Fibroblast of lung (primary cell): ENCODE data around the gene RPS6KA3. TPM values are rescaled to one million over a fixed set of nuclear protein-coding genes. Genes with fewer than 3 reads are reported as not detected.

ENCODE experiments used
- DNase-seq, 2 donors: peaks; one replicate each; pipeline versions ENCODE4 v3.0.0 to v3.0.0-alpha.2; 2010; ENCODE audit warnings: low read depth in 2 of 2
- H2AFZ ChIP-seq: 2 replicates; pipeline ENCODE4 v1.5.1; 2012; ENCODE audit warnings: low read length, control low read depth, inconsistent platforms
- H3K27ac ChIP-seq: 2 replicates; pipeline ENCODE4 v1.5.1; 2011; ENCODE audit warnings: low read length, control low read depth; ENCODE audit not compliant: insufficient read depth
- H3K27me3 ChIP-seq: 2 replicates; pipeline ENCODE4 v1.5.1; 2011; ENCODE audit warnings: mild to moderate bottlenecking, low read length; ENCODE audit not compliant: control insufficient read depth, insufficient read depth
- H3K36me3 ChIP-seq: 2 replicates; pipeline ENCODE4 v1.5.1; 2011; ENCODE audit warnings: low read length; ENCODE audit not compliant: control insufficient read depth, insufficient read depth
- H3K4me1 ChIP-seq: 2 replicates; pipeline ENCODE4 v1.5.1; 2011; ENCODE audit warnings: low read length; ENCODE audit not compliant: control insufficient read depth, insufficient read depth; ENCODE audit errors: extremely low read depth
- H3K4me2 ChIP-seq: 2 replicates; pipeline ENCODE4 v1.5.1; 2011; ENCODE audit warnings: low read length, control low read depth; ENCODE audit not compliant: insufficient read depth; ENCODE audit errors: extremely low read depth
- H3K4me3 ChIP-seq, 4 experiments: fragments of 200-600 bp in 1 of 4; sonication (generic) in 1 of 4; replicated peaks in 1 of 4; 2 replicates each; pipeline ENCODE4 v1.5.1; 2011 to 2016; ENCODE audit warnings: low read length in 4 of 4, low read depth in 3 of 4, mild to moderate bottlenecking in 3 of 4, control low read depth in 2 of 4, inconsistent platforms in 1 of 4, mixed read lengths in 1 of 4; ENCODE audit not compliant: insufficient read depth in 1 of 4; ENCODE audit errors: control extremely low read depth in 1 of 4
- H3K79me2 ChIP-seq: 2 replicates; pipeline ENCODE4 v1.5.1; 2012; ENCODE audit warnings: mild to moderate bottlenecking, low read length, inconsistent platforms; ENCODE audit not compliant: control insufficient read depth, insufficient read depth
- H3K9ac ChIP-seq: 2 replicates; pipeline ENCODE4 v1.5.1; 2011; ENCODE audit warnings: mild to moderate bottlenecking, low read length, control low read depth; ENCODE audit not compliant: insufficient read depth
- H3K9me3 ChIP-seq: 2 replicates; pipeline ENCODE4 v1.5.1; 2012; ENCODE audit warnings: low read depth, low read length; ENCODE audit not compliant: control insufficient read depth, insufficient read depth
- H4K20me1 ChIP-seq: 2 replicates; pipeline ENCODE4 v1.5.1; 2011; ENCODE audit warnings: low read length; ENCODE audit not compliant: control insufficient read depth, insufficient read depth; ENCODE audit errors: extremely low read depth
- EZH2 ChIP-seq: IDR thresholded peaks from 2 replicates; pipeline ENCODE4 v1.5.1; 2012; ENCODE audit warnings: low read length, control low read depth, mild to moderate bottlenecking; ENCODE audit errors: missing control alignments
- polyA plus RNA-seq, 2 donors: library from polyadenylated mRNA; depleted of rRNA in 1 of 2; stranded (reverse) in 1 of 2; unstranded in 1 of 2; fragments of >200 nt; gene quantifications; 2 replicates each; pipeline ENCODE4 v1.2.1, GENCODE V29; 2011 to 2012; ENCODE audit warnings: missing spikeins in 1 of 2
- total RNA-seq: library from RNA; depleted of rRNA; stranded (reverse); fragments of >200 nt; gene quantifications from 2 replicates; pipeline ENCODE4 v1.2.1, GENCODE V29; 2014
- TF ChIP-seq, protein P1 (sequence below), 2 donors: IDR thresholded peaks in 1 of 2; conservative IDR thresholded peaks in 1 of 2; 1 replicate in 1 of 2; 2 replicates in 1 of 2; pipeline ENCODE4 v1.5.1; 2011 to 2012; ENCODE audit warnings: low read length in 2 of 2, control low read depth in 1 of 2, inconsistent platforms in 1 of 2, low read depth in 1 of 2, mild to moderate bottlenecking in 1 of 2

The RPS6KA3 gene
- total and polyA plus RNA-seq, 2 donors (not counting 1 experiment from before 2014, with no cell fraction given), result 38.5 to 50.2 TPM

GRCh38 chrX:20271730-20272129 is 5.0 kb upstream of the RPS6KA3 start:
- no peaks in the 10 kb centered on the region for H4K20me1 ChIP-seq
- H3K27me3 ChIP-seq, result no peaks in the 10 kb centered on the region
- H3K27ac ChIP-seq, result no peak overlapping the region
- no peak overlapping the region for H3K4me2 ChIP-seq
- no peak for DNase-seq
- no peak for TF ChIP-seq EZH2
- TF ChIP-seq, protein P1, sequence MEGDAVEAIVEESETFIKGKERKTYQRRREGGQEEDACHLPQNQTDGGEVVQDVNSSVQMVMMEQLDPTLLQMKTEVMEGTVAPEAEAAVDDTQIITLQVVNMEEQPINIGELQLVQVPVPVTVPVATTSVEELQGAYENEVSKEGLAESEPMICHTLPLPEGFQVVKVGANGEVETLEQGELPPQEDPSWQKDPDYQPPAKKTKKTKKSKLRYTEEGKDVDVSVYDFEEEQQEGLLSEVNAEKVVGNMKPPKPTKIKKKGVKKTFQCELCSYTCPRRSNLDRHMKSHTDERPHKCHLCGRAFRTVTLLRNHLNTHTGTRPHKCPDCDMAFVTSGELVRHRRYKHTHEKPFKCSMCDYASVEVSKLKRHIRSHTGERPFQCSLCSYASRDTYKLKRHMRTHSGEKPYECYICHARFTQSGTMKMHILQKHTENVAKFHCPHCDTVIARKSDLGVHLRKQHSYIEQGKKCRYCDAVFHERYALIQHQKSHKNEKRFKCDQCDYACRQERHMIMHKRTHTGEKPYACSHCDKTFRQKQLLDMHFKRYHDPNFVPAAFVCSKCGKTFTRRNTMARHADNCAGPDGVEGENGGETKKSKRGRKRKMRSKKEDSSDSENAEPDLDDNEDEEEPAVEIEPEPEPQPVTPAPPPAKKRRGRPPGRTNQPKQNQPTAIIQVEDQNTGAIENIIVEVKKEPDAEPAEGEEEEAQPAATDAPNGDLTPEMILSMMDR (conservative IDR thresholded peaks at IDR 0.05 in 1 of 2, IDR thresholded peaks at IDR 0.05 in 1 of 2; ENCODE audit: low read depth in 1 of 2, low read length in 2 of 2), result no peak
- no peaks in the 10 kb centered on the region for H3K79me2 ChIP-seq
- H3K36me3 ChIP-seq, result no peaks in the 10 kb centered on the region
- H3K4me1 ChIP-seq, result peaks cover 2% of the 10 kb centered on the region
- no peak overlapping the region for H3K4me3 ChIP-seq
- no peaks in the 10 kb centered on the region for H3K9me3 ChIP-seq
- no peak overlapping the region for H2AFZ ChIP-seq
- no peak overlapping the region for H3K9ac ChIP-seq

DNA sequence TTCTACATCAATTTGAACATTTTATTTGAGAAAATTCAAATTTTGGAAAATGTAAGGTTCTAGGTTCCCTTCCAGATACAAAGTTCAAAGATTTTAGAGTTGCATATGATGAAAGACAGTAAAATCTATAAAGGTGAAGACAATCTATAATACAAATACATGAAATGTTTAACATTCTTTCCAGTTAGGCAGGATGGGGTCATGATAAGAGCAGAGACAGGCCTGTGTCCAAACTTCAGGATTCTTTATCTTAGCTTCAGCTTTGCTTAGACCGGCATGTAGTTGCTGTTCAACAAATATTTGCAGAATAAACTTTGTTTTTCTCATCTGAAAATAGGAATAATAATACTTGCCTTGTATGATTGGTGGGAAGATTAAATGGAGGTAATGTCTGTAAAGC is 4.5 kb upstream of the RPS6KA3 start:
- no peak overlapping the region for H3K9ac ChIP-seq
- no peaks in the 10 kb centered on the region for H3K36me3 ChIP-seq
- no peak overlapping the region for H3K4me2 ChIP-seq
- no peaks in the 10 kb centered on the region for H4K20me1 ChIP-seq
- no peaks in the 10 kb centered on the region for H3K27me3 ChIP-seq
- H3K4me3 ChIP-seq, result no peak overlapping the region
- H3K79me2 ChIP-seq, result no peaks in the 10 kb centered on the region
- TF ChIP-seq, protein P1 (conservative IDR thresholded peaks at IDR 0.05 in 1 of 2, IDR thresholded peaks at IDR 0.05 in 1 of 2; ENCODE audit: low read depth in 1 of 2, low read length in 2 of 2), result no peak
- no peak for TF ChIP-seq EZH2
- H3K27ac ChIP-seq, result no peak overlapping the region
- no peaks in the 10 kb centered on the region for H3K9me3 ChIP-seq
- peaks cover 2% of the 10 kb centered on the region for H3K4me1 ChIP-seq
- DNase-seq, result no peak
- no peak overlapping the region for H2AFZ ChIP-seq

DNA sequence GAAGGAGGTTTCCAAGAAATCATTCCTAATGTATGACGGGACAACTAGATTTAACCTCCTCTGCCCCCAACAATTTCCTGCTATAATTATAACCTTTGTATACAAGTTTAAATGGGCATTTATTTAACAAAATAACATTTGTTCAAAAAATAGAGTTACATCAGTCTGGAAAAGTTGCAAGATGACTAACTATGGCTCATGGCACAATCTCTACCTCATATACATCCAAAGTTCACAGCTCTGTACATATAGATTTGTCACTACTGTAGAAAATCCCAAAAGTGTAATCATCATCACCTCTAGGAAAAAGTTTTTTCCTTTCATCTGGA is 3.8 kb upstream of the RPS6KA3 start:
- peak in 1 of 2 donors; percentile 59 for DNase-seq
- Histone ChIP-seq H3K27me3 (no peaks in the 10 kb centered on the region), H3K9ac (no peak overlapping the region), H3K27ac (no peak overlapping the region), H3K9me3 (no peaks in the 10 kb centered on the region), H3K79me2 (peaks cover 4% of the 10 kb centered on the region), H2AFZ (no peak overlapping the region), H3K4me1 (peaks cover 2% of the 10 kb centered on the region), H4K20me1 (no peaks in the 10 kb centered on the region), H3K36me3 (no peaks in the 10 kb centered on the region), H3K4me2 (no peak overlapping the region), H3K4me3 (no peak overlapping the region)
- TF ChIP-seq, protein P1 (conservative IDR thresholded peaks at IDR 0.05 in 1 of 2, IDR thresholded peaks at IDR 0.05 in 1 of 2; ENCODE audit: low read depth in 1 of 2, low read length in 2 of 2), result no peak
- TF ChIP-seq EZH2, result no peak
